WTC11 (cell line): ENCODE measurements around the gene DOK7. TPM values are rescaled to one million over a fixed set of nuclear protein-coding genes. Genes with fewer than 3 reads are reported as not detected.

Source experiments
- ATAC-seq: fragments of 200-7000 bp; cut with Tn5 transposase; 2 replicates; pipeline ENCODE4 v1.10.0; 2021; ENCODE audit warnings: mild to moderate bottlenecking, moderate library complexity
- CTCF ChIA-PET: fragments of 300-600 bp; sonication (Branson Sonifier 250); formaldehyde crosslinking; loops from one replicate; lab custom pipeline; 2021; ENCODE audit warnings: antibody characterized with exemption; lab: Charles Lee
- POLR2A ChIA-PET: fragments of 350-600 bp; sonication (Branson Sonifier 250); formaldehyde crosslinking; loops from one replicate; lab custom pipeline; 2021; ENCODE audit warnings: antibody characterized with exemption; lab: Charles Lee
- DNase-seq: peaks from one replicate; pipeline ENCODE4 v3.0.0; 2021; ENCODE audit warnings: low spot score
- H3K27ac Mint-ChIP-seq: 2 replicates; pipeline ENCODE4 v1.8.0; 2021; ENCODE audit warnings: mixed read lengths
- H3K27me3 Mint-ChIP-seq: 2 replicates; pipeline ENCODE4 v1.8.0; 2021; ENCODE audit warnings: low read depth, mild to moderate bottlenecking, moderate library complexity, mixed read lengths
- H3K36me3 Mint-ChIP-seq: 2 replicates; pipeline ENCODE4 v1.8.0; 2021; ENCODE audit warnings: mixed read lengths
- H3K4me1 Mint-ChIP-seq: 2 replicates; pipeline ENCODE4 v1.8.0; 2022; ENCODE audit warnings: mixed read lengths
- H3K4me3 Mint-ChIP-seq: 2 replicates; pipeline ENCODE4 v1.8.0; 2021; ENCODE audit warnings: mild to moderate bottlenecking, moderate library complexity, mixed read lengths
- H3K9me3 Mint-ChIP-seq: 2 replicates; pipeline ENCODE4 v1.8.0; 2021; ENCODE audit warnings: mixed read lengths
- ATF1 ChIP-seq: sonication (generic); formaldehyde crosslinking; IDR thresholded peaks from 2 replicates; pipeline ENCODE4 v1.8.1; 2023; ENCODE audit warnings: mild to moderate bottlenecking, moderate library complexity, missing genetic modification reagents
- FOXJ3 ChIP-seq: sonication (generic); formaldehyde crosslinking; IDR thresholded peaks from 2 replicates; pipeline ENCODE4 v1.9.0; 2021; ENCODE audit warnings: missing genetic modification reagents, mild to moderate bottlenecking, borderline replicate concordance
- FOXK1 ChIP-seq: sonication (generic); formaldehyde crosslinking; IDR thresholded peaks from 2 replicates; pipeline ENCODE4 v1.8.0; 2022; ENCODE audit warnings: mild to moderate bottlenecking, moderate library complexity, missing genetic modification reagents
- OVOL2 ChIP-seq: fragments of 250-450 bp; sonication (Bioruptor Pico); IDR thresholded peaks from 2 replicates; pipeline ENCODE4 v1.9.0; 2021; ENCODE audit warnings: mild to moderate bottlenecking, borderline replicate concordance
- RORB ChIP-seq: fragments of 250-450 bp; sonication (Bioruptor Pico); IDR thresholded peaks from 2 replicates; pipeline ENCODE4 v1.9.0; 2021; ENCODE audit warnings: mild to moderate bottlenecking
- SMAD3 ChIP-seq: sonication (generic); formaldehyde crosslinking; IDR thresholded peaks from 2 replicates; pipeline ENCODE4 v1.8.0; 2022; ENCODE audit warnings: missing genetic modification reagents, mild to moderate bottlenecking, borderline replicate concordance
- SMAD4 ChIP-seq: sonication (generic); formaldehyde crosslinking; IDR thresholded peaks from 2 replicates; pipeline ENCODE4 v1.8.0; 2022; ENCODE audit warnings: mild to moderate bottlenecking, missing genetic modification reagents
- ZNF219 ChIP-seq: sonication (generic); formaldehyde crosslinking; IDR thresholded peaks from 2 replicates; pipeline ENCODE4 v1.8.0; 2023; ENCODE audit warnings: missing genetic modification reagents, mild to moderate bottlenecking, borderline replicate concordance
- ZNF671 ChIP-seq: fragments of 250-450 bp; sonication (Bioruptor Pico); IDR thresholded peaks from 2 replicates; pipeline ENCODE4 v1.8.0; 2021; ENCODE audit warnings: mild to moderate bottlenecking
- total RNA-seq: library from RNA; stranded (reverse); gene quantifications from 3 replicates; pipeline ENCODE4 v1.2.3, GENCODE V29; 2021
- TF ChIP-seq, protein P1 (sequence below): fragments of 250-450 bp; sonication (Bioruptor Pico); IDR thresholded peaks from 2 replicates; pipeline ENCODE4 v1.8.0; 2021; ENCODE audit warnings: mild to moderate bottlenecking
- TF ChIP-seq, protein P2 (sequence below): sonication (generic); formaldehyde crosslinking; conservative IDR thresholded peaks from 2 replicates; pipeline ENCODE4 v1.8.1; 2023; ENCODE audit warnings: mild to moderate bottlenecking, low read depth, missing genetic modification reagents, moderate library complexity
- TF ChIP-seq, protein P3 (sequence below): fragments of 250-450 bp; sonication (Bioruptor Pico); IDR thresholded peaks from 2 replicates; pipeline ENCODE4 v1.9.0; 2021; ENCODE audit warnings: mild to moderate bottlenecking, borderline replicate concordance
- TF ChIP-seq, protein P4 (sequence below): sonication (generic); formaldehyde crosslinking; IDR thresholded peaks from 2 replicates; pipeline ENCODE4 v1.8.1; 2023; ENCODE audit warnings: mild to moderate bottlenecking, missing genetic modification reagents, moderate library complexity
- TF ChIP-seq, protein P5 (sequence below): sonication (generic); formaldehyde crosslinking; IDR thresholded peaks from 2 replicates; pipeline ENCODE4 v1.8.1; 2022; ENCODE audit warnings: low read depth, mild to moderate bottlenecking, moderate library complexity, missing genetic modification reagents, borderline replicate concordance
- TF ChIP-seq, protein P6 (sequence below): sonication (generic); formaldehyde crosslinking; IDR thresholded peaks from 2 replicates; pipeline ENCODE4 v1.8.1; 2023; ENCODE audit warnings: mild to moderate bottlenecking, missing genetic modification reagents, moderate library complexity
- TF ChIP-seq, protein P7 (sequence below): sonication (generic); formaldehyde crosslinking; IDR thresholded peaks from 2 replicates; pipeline ENCODE4 v1.8.1; 2022; ENCODE audit warnings: mild to moderate bottlenecking, moderate library complexity, missing genetic modification reagents

Gene DOK7
- total RNA-seq, 1 experiment from 2014 or later = 0.22 TPM

DNA sequence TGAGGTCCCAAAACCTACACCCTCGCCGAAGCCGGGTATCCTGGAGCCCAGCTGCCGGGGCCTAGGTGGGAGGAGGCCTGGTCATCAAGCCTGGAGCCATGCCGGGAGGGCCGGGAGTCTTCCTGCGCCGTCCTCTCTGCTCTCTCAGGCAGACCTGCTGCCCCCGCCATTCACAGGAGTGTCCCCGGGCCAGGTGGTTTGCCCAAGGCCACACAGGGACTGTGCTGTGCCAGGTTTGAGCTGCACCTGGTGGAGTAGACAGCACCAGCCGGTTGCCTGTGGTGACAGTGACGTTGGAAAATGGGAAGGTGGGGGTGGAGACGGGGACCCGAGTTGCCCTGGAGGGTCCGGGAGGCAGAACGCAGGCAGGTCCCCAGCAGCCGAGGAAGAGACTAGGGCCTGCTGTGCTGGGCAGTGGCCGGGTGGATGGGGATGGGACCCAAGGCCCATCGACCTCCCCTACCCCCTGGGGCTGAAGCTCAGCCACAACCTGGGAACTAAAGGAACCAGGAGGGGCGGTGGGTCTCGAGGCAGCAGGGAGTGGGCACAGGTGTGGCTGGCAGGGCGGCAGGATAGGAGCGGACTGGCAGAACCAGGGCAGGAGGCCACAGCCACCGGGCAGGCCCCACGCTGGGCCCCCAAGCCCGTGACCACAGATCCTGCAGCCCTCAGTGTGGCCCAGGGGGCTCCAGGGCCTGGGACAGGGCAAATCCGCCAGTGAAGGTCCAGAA is 9.5 kb downstream of the DOK7 start:
- H3K4me3 Mint-ChIP-seq = no peak overlapping the region
- peaks cover 5% of the 10 kb centered on the region; the same call in 1 of the 2 replicates for H3K4me1 Mint-ChIP-seq
- TF ChIP-seq FOXJ3 (CRISPR knock-in tag) (no peak), FOXK1 (CRISPR knock-in tag) (no peak), OVOL2 (CRISPR knock-in tag) (no peak)
- TF ChIP-seq, protein P1, sequence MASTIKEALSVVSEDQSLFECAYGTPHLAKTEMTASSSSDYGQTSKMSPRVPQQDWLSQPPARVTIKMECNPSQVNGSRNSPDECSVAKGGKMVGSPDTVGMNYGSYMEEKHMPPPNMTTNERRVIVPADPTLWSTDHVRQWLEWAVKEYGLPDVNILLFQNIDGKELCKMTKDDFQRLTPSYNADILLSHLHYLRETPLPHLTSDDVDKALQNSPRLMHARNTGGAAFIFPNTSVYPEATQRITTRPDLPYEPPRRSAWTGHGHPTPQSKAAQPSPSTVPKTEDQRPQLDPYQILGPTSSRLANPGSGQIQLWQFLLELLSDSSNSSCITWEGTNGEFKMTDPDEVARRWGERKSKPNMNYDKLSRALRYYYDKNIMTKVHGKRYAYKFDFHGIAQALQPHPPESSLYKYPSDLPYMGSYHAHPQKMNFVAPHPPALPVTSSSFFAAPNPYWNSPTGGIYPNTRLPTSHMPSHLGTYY (CRISPR knock-in tag) = no peak
- TF ChIP-seq, protein P2, sequence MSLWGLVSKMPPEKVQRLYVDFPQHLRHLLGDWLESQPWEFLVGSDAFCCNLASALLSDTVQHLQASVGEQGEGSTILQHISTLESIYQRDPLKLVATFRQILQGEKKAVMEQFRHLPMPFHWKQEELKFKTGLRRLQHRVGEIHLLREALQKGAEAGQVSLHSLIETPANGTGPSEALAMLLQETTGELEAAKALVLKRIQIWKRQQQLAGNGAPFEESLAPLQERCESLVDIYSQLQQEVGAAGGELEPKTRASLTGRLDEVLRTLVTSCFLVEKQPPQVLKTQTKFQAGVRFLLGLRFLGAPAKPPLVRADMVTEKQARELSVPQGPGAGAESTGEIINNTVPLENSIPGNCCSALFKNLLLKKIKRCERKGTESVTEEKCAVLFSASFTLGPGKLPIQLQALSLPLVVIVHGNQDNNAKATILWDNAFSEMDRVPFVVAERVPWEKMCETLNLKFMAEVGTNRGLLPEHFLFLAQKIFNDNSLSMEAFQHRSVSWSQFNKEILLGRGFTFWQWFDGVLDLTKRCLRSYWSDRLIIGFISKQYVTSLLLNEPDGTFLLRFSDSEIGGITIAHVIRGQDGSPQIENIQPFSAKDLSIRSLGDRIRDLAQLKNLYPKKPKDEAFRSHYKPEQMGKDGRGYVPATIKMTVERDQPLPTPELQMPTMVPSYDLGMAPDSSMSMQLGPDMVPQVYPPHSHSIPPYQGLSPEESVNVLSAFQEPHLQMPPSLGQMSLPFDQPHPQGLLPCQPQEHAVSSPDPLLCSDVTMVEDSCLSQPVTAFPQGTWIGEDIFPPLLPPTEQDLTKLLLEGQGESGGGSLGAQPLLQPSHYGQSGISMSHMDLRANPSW (CRISPR knock-in tag) = no peak
- TF ChIP-seq, protein P3, sequence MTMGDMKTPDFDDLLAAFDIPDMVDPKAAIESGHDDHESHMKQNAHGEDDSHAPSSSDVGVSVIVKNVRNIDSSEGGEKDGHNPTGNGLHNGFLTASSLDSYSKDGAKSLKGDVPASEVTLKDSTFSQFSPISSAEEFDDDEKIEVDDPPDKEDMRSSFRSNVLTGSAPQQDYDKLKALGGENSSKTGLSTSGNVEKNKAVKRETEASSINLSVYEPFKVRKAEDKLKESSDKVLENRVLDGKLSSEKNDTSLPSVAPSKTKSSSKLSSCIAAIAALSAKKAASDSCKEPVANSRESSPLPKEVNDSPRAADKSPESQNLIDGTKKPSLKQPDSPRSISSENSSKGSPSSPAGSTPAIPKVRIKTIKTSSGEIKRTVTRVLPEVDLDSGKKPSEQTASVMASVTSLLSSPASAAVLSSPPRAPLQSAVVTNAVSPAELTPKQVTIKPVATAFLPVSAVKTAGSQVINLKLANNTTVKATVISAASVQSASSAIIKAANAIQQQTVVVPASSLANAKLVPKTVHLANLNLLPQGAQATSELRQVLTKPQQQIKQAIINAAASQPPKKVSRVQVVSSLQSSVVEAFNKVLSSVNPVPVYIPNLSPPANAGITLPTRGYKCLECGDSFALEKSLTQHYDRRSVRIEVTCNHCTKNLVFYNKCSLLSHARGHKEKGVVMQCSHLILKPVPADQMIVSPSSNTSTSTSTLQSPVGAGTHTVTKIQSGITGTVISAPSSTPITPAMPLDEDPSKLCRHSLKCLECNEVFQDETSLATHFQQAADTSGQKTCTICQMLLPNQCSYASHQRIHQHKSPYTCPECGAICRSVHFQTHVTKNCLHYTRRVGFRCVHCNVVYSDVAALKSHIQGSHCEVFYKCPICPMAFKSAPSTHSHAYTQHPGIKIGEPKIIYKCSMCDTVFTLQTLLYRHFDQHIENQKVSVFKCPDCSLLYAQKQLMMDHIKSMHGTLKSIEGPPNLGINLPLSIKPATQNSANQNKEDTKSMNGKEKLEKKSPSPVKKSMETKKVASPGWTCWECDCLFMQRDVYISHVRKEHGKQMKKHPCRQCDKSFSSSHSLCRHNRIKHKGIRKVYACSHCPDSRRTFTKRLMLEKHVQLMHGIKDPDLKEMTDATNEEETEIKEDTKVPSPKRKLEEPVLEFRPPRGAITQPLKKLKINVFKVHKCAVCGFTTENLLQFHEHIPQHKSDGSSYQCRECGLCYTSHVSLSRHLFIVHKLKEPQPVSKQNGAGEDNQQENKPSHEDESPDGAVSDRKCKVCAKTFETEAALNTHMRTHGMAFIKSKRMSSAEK (CRISPR knock-in tag) = no peak
- TF ChIP-seq, protein P4, sequence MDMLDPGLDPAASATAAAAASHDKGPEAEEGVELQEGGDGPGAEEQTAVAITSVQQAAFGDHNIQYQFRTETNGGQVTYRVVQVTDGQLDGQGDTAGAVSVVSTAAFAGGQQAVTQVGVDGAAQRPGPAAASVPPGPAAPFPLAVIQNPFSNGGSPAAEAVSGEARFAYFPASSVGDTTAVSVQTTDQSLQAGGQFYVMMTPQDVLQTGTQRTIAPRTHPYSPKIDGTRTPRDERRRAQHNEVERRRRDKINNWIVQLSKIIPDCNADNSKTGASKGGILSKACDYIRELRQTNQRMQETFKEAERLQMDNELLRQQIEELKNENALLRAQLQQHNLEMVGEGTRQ (CRISPR knock-in tag) = no peak
- TF ChIP-seq, protein P5, sequence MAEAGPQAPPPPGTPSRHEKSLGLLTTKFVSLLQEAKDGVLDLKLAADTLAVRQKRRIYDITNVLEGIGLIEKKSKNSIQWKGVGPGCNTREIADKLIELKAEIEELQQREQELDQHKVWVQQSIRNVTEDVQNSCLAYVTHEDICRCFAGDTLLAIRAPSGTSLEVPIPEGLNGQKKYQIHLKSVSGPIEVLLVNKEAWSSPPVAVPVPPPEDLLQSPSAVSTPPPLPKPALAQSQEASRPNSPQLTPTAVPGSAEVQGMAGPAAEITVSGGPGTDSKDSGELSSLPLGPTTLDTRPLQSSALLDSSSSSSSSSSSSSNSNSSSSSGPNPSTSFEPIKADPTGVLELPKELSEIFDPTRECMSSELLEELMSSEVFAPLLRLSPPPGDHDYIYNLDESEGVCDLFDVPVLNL = 0 out of 2 replicates have a peak, but pooled peaks have one; percentile 35
- no peak overlapping the region for H3K27ac Mint-ChIP-seq
- no peaks in the 10 kb centered on the region for H3K36me3 Mint-ChIP-seq
- H3K9me3 Mint-ChIP-seq = no peaks in the 10 kb centered on the region
- CTCF ChIA-PET = interaction anchor here (1.3 to 3.7 kb wide), 2 partner anchors 8 to 38 kb away, joined by 3 to 48 read pairs; no protein-coding TSS in a partner anchor
- ATAC-seq (no peak), DNase-seq (no peak)
- peaks cover 45% of the 10 kb centered on the region for H3K27me3 Mint-ChIP-seq
- POLR2A ChIA-PET = no interaction called here

DNA sequence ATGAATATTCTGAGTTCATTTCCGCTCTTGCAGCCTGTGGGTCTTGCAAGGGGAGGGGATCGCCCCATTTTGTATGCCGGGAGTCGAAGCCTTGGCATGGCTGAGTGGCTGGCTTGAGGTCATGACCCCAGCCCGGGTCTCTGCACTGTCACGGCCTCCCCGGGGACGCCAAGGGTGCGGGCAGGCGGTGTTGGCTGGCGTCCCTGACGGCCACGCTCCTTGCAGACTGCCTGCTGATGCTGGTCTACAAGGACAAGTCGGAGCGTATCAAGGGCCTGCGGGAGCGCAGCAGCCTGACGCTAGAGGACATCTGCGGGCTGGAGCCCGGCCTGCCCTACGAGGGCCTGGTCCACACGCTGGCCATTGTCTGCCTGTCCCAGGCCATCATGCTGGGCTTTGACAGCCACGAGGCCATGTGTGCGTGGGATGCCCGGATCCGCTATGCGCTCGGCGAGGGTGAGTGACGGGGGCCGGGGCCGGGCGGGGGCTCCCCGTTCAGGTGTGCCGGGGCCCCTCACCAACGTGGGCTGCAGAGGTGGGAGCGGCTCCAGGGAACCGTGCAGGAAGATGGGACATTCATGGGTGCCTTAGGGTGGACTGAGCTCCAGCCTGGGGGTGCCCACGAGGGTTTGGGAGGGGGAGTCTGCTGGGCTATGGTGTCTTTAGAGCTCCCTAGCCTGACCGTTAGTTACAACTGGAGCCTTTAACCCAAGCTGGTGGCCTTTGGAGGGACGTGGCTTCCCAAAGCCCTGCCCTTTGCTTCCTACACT is 10.3 kb downstream of the DOK7 start:
- Mint-ChIP-seq H3K9me3 (no peaks in the 10 kb centered on the region), H3K27ac (no peak overlapping the region), H3K27me3 (peaks cover 49% of the 10 kb centered on the region), H3K36me3 (no peaks in the 10 kb centered on the region), H3K4me1 (peaks cover 5% of the 10 kb centered on the region; the same call in 1 of the 2 replicates), H3K4me3 (no peak overlapping the region)
- no peak for DNase-seq
- POLR2A ChIA-PET = no interaction called here
- no peak for ATAC-seq
- CTCF ChIA-PET = no interaction called here
- no peak for TF ChIP-seq ZNF219 (CRISPR knock-in tag)
- TF ChIP-seq, protein P6, sequence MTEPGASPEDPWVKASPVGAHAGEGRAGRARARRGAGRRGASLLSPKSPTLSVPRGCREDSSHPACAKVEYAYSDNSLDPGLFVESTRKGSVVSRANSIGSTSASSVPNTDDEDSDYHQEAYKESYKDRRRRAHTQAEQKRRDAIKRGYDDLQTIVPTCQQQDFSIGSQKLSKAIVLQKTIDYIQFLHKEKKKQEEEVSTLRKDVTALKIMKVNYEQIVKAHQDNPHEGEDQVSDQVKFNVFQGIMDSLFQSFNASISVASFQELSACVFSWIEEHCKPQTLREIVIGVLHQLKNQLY (CRISPR knock-in tag) = no peak
- TF ChIP-seq ZNF671 (CRISPR knock-in tag) = no peak
- TF ChIP-seq ATF1 = no peak
- TF ChIP-seq RORB (CRISPR knock-in tag) = no peak
- no peak for TF ChIP-seq SMAD4 (CRISPR knock-in tag)
- TF ChIP-seq, protein P7, sequence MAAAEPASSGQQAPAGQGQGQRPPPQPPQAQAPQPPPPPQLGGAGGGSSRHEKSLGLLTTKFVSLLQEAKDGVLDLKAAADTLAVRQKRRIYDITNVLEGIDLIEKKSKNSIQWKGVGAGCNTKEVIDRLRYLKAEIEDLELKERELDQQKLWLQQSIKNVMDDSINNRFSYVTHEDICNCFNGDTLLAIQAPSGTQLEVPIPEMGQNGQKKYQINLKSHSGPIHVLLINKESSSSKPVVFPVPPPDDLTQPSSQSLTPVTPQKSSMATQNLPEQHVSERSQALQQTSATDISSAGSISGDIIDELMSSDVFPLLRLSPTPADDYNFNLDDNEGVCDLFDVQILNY (CRISPR knock-in tag) = no peak
- no peak for TF ChIP-seq SMAD3 (CRISPR knock-in tag)
